Loucy (cell line): Measurements from ENCODE around the gene PRICKLE2.

ENCODE experiments used
- EZH2phosphoT487 ChIP-seq: fragments of 200-600 bp; IDR thresholded peaks from 2 replicates; pipeline ENCODE4 v1.6.1; 2018; ENCODE audit warnings: antibody characterized with exemption, mild to moderate bottlenecking, moderate library complexity, borderline replicate concordance
- TF ChIP-seq, protein P1 (sequence below): fragments of 200-600 bp; sonication (generic); conservative IDR thresholded peaks from 2 replicates; pipeline ENCODE4 v1.5.1; 2014; ENCODE audit warnings: mild to moderate bottlenecking, antibody characterized with exemption, low read length

DNA sequence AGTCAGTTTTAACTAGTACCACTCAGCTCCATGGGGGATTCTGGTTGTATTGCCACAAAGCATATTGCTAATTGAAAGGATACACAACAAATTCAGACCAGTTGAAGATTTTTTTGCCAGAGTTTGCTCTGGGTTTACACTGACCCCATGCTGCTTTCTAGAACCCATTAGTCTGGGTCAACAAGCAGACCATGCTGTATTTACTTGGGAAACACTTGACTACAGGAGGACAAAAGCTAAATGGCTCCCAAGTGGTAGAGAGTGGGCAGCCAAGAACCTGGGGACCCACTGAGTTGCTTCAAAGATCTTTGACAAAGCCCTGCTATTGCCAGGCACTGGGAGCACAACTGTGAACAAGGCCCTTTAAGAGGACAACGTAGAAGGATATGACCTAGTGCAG lies 115.2 kb downstream of the PRICKLE2 start:
- TF ChIP-seq, protein P1, sequence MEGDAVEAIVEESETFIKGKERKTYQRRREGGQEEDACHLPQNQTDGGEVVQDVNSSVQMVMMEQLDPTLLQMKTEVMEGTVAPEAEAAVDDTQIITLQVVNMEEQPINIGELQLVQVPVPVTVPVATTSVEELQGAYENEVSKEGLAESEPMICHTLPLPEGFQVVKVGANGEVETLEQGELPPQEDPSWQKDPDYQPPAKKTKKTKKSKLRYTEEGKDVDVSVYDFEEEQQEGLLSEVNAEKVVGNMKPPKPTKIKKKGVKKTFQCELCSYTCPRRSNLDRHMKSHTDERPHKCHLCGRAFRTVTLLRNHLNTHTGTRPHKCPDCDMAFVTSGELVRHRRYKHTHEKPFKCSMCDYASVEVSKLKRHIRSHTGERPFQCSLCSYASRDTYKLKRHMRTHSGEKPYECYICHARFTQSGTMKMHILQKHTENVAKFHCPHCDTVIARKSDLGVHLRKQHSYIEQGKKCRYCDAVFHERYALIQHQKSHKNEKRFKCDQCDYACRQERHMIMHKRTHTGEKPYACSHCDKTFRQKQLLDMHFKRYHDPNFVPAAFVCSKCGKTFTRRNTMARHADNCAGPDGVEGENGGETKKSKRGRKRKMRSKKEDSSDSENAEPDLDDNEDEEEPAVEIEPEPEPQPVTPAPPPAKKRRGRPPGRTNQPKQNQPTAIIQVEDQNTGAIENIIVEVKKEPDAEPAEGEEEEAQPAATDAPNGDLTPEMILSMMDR, result no peak
- TF ChIP-seq EZH2phosphoT487, result no peak
